IPS-NIHi11 (cell line): ENCODE measurements around the gene LHFPL3.
"Not testable (repeated sequence)": the region's sequence is repeated elsewhere in the genome, so short reads cannot be mapped to it uniquely, and the experiment has no call there.

Experiments used
- DNase-seq: peaks from one replicate; pipeline ENCODE4 v3.0.0; 2012; ENCODE audit warnings: mixed read lengths, low spot score

Gene LHFPL3

DNA sequence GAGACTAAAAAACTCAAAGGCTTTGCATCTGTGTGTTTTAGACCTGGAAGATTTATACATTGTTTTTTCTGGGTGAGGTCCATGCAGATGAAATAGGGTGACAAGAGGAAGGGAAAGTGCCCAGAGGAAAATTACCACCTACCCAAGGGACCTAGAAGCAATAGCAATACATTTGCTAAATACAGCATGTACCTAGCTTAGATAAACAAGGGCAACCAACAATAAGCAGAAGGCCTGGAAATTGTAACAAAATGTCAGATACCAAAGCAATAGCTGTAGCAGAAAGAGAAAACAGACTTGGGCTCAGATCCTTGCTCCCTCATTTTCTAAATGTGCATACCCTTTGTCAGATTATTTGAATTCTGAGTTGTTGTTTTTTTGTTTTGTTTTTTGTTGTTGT is 367.2 kb downstream of the LHFPL3 start:
- no peak for DNase-seq

DNA sequence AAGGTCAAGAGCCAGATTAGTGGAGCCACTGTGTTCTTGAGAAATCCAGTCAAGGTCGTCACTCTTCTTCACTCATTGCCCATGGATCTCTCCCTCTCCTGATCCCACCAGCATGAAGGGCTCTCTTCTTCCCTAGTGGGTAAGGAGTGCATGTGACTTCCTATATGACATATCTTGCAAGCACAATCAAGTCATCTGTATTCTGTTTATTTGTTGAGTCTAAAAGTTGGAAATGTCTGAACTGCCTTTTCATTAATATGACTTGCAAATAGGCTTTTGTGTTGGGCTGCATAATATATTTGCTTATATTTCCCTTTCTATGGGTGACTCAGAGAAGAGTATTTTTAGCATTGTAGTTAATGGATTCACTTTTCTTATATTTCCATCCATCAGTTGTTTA is 371.9 kb downstream of the LHFPL3 start:
- DNase-seq, result no peak

DNA sequence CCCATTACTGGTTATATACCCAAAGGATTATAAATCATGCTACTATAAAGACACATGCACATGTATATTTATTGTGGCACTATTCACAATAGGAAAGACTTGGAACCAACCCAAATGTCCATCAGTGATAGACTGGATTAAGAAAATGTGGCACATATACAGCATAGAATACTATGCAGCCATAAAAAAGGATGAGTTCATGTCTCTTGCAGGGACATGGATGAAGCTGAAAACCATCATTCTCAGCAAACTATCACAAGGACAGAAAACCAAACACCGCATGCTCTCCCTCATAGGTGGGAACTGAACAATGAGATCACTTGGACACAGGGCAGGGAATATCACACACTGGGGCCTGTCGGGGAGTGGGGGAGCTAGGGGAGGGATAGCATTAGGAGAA is 392.6 kb downstream of the LHFPL3 start:
- DNase-seq, result not testable (repeated sequence)

DNA sequence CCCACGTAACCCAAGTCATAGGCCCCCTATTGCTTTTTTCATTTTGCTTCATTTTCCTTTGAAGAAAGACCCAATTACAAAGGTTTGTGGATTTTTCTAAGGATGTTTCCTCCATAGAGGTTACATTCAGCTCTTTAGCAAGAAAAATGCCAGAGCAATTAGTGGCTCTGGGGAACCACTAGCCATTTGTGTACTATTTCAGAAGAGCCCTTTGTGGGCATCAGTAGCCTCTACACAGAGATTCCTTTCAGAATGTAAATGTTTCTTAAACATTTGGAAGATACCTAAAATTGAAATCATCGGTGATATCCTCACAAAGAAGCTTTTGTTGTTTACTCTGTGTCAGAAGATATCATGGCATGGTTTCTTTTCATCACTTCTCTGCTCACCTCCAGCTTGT is 394.6 kb downstream of the LHFPL3 start:
- no peak for DNase-seq

DNA sequence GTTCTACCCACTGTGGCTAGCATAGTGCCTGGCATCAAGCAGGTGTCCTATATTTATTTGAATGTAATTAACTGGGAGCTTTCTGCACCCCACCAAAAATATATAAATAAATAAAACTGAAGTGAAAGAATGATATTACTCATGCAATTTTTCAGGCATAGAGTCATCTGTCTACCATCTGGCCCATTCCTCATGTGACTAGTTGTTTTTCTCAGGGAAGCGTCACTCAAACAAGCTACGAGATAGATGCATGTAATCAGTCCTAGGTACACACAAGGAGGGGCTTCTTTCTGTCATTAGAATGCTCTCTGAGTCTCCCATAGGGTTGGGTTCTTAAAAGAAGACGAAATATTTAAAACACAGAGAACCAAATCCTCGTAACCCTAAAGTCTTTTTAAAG is 430.1 kb downstream of the LHFPL3 start:
- DNase-seq, result no peak

DNA sequence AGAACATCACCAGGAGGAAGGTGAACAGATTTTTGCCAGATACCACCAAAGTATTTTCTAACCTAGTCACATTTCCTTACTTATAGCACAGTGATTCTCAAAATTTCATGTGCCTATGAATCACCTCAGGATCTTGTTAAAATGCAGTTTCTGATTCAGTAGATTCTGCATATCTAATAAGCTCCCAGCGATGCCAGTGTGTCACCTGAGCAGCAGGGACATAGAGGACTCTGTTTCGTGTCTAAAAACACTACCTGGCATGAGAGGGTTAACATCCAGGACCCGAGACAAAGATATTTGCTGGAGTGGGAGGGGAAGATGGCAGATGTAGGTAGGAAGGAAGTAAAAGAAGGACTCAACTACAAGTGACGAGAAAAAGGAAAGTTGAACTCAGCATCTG is 433.5 kb downstream of the LHFPL3 start:
- DNase-seq, result no peak

DNA sequence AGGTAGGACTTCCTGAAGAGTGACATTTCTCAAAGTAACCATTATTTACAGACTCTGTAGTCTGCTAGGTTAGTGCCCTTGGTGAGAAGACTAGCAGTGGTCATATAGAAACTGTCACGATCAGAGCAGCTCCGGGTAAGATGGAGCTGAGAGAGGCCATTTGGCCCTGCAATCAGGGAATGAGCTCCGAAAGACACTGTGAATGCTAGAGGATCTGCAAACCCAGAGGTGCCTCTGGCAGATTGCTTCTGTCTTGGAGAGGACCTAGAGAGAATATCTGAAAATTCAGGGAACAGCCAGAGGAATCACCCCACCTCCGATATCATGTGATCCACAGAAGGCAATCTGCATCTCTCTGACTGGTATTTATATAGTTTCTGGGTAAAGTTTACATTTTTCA is 438.7 kb downstream of the LHFPL3 start:
- DNase-seq, result no peak

DNA sequence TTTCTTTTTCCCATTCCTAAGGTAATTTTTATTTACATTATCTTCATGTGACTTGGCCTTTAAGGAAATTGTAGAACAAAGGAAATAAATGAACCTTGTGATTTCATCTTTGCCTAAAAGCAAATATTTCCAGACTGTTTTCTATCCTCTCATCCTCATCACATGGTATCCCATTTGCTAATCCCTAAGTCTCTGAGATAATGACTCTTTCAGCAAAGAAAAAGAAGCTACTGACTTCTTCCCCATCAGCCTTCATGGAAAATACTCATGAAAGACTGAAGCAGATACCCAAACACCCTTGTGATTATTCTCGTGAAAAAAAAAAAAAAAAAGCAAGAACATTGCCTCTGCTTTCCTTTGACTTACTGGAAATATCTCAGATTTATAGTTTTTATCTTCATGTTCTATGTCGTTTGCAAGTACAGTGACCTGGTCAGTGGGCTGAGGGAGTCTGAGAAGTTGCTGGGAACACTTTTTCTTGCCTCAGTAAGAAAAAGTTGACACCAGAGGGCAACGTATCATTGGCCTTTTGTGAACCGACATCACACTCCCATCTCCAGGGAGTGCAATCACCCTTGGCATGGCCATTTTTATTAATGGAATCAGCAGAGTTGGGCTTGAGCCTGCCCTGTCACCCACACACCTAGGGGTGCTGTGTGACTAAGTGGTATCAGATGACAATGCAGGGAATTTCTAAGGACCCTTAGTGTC is 439.6 kb downstream of the LHFPL3 start:
- peak; percentile 17 for DNase-seq

DNA sequence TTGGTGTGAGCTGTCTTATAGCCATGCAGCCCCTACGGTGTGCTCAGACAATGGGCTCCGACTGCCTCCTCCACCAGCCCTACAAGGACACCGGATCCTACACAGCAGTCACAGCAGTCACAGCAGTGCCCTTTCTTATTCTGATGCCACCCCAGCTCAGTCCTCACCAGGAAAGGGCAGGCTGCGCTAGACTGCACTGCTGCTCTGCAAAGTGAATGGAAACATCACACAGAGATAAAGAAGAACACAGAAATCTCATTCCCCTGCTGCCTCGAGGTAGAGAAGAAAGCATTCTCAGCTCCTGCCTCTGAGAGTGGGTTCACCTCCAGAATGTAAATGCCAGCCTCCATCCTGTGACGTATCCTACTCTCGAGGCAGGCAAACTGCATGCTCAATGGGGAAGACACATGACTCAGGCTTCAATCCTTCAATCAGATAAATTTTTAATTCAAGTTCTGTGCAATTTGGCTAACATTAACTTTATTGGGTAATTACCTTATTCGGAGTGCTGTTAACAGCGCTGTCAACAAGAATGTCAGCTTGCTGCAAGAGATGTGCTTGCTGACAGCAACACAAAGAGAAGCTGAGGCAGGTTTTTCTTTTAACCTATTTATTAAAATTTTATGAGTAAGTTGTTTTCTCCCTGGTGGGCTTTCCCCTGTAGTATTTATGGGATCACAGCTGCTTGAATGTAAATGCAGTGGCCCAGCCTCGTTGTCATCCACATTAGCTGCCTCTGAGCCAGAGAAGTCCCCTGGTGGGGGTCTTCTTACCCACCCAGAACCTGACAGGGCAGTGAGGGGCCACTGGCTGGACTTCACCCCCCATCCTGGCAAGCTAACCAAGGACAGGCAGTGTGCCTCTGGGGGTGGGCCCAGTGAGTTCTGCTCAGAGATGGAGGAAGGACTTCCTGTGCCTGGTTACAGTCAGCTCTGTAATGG is 444.3 kb downstream of the LHFPL3 start:
- DNase-seq, result peak; percentile 74

DNA sequence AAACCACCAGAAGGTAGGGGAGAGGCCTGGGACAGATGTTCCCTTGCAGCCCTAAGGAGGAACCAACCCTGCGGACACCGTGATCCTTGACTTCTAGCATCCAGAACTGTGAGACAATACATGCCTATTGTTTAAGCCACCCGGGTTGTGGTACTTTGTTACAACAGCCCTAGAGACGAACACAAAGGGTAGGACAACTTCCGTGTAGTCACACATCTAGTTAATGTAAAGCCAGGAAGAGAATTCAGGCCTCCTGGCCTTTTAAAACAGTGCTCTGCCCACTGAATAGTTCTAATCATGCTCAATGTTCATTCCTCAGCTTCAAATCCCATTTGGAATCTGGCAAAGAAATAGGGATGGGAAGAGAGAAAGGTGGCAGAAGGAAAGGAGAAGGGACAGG is 445.4 kb downstream of the LHFPL3 start:
- no peak for DNase-seq

DNA sequence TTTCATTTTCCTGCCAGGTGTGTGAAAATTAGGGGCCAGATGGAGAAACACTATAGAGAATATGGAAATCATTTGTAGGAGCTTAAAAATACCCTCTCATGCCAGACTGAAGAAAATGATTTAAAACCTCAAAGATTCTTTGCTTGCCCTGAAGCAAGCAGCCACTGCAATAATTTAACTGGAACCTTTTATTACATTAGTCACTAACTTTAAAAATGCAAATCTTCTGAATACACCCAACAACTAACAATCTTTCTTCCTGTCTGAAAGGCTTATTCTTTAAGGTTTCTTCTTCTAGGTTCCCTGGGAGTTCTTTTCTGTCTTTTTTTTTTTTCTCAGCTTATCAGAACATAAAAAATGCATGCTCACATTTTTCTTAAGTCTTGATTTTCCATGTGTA is 447.1 kb downstream of the LHFPL3 start:
- DNase-seq, result no peak

DNA sequence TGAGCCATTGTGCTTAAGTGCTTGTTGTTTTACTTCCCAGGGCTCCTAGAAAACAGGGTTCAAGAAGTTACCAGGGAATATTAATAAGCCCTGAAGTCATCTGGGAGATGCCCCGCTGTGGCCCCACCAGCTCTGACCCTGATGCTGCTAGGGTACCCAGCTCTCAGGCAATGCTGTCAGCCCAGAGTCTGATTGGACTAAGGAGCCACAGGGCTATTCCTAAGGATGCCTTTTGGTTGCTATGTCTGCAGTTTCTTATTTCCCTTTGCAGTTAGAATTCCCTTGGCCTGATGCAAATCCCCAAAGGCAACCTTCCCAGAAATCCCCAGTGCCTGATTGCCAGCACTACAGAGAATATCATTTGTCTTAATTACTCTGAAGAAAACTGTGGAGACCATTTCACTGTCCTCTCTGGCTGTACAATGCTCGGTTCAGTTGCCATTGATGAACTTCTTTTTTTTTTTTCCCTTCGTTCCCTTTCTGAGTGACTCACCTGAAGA is 448.9 kb downstream of the LHFPL3 start:
- no peak for DNase-seq

DNA sequence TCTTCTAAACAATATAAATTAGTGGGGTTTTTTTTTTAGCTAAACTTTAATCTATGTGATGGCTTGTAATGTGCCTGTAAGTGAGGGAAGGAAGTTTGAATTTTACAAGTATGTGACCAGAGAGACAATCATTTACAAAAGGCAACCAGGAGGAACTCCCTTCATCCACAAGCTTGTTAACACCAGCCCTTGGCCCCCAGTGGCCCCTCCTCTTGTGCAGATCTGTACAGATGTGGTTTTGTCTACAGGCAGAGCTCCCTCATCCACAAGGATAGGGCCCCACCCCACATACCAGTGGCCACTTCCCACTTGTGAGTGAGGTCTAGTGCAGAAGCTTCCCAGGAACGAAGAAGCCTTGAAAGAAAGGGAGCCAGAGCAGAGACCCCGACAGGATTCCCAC is 451.5 kb downstream of the LHFPL3 start:
- DNase-seq, result no peak

DNA sequence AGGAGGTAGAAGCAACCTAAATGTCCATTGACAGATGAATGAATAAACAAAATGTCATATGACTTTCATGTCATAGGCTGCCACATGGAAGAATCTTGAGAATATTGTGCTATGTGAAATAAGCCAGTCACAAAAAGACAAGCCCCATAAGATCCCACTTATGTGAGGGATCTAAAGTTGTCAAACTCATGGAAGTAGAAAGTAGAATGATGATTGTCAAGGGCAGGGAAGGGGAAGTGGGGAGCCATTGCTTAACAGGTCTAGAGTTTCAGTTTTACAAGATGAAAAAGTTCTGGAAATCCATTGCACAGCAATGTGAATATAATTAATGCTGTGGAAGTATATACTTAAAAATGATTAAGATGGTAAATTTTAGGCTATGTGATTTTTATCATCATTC is 456.3 kb downstream of the LHFPL3 start:
- no peak for DNase-seq

DNA sequence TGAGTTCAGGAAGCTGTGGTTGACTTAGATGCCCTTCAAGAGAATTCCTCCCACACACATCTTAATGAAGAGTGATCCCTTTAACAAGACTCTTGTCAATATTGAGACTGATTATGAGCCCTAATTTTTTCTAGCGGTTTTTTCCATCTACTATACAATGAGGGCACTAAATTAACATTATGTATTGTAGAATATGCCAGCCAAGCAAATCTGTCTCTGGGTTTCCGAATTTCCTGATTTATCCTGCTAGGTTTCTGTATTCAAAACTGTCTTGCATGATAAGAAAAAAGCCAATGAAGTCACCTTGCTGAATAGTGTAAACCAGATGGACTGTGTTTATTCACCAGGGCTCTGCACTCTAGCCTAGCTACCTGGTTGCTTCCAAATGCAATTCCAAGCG is 461.4 kb downstream of the LHFPL3 start:
- no peak for DNase-seq

DNA sequence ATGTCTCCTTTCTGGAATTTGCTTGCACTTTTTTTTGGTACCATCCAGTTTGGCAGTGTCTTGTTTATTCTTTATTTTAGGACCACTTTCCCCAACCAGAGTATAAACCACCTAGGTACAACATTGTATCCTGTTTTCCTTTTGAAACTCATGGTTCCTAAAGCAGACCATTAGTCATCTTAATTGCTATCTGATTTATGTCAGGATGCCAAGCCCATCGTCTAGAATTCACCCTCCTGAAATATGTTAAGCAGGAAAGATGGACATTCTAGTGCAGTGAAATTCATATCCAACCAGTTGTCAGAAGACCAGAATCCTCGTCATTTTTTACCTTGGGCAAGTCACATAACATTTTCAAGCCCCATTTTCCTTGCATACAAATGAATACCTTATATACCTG is 462.0 kb downstream of the LHFPL3 start:
- DNase-seq, result no peak

DNA sequence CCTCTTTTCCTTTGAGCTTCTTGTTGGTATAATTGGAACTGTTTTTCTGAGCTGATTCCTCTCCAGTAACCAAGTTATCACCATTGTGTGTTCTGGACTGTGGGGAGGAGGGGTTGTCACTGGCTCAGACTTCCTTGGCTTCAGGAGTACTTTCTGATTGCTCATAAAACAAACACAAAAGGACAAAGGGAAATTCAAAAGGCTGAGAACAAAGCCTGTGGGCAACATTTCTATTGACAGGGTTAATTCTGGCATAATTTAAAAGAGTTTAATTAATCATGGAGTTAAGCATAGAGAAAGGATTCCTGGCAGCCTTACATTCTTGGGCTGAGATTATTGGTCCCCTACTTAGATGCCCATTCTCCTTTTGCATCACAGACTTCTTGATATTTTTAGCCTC is 462.7 kb downstream of the LHFPL3 start:
- no peak for DNase-seq

DNA sequence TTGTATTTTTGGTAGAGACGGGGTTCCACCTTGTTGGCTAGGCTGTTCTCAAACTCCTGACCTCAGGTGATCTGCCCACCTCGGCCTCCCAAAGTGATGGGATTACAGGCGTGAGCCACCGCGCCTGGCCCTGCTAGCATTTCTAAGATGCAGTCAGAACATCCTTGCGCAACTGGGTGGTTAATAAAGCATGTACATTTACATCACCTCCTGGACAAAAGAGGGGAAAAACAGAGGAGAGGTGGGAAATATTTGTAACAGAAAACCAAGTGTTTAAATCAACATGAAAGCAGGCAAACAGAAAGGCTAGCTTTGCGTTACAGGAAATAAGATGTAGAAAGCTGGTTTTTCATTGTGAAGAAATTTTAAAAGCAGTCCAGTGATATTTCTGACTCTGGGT is 464.7 kb downstream of the LHFPL3 start:
- DNase-seq, result no peak

DNA sequence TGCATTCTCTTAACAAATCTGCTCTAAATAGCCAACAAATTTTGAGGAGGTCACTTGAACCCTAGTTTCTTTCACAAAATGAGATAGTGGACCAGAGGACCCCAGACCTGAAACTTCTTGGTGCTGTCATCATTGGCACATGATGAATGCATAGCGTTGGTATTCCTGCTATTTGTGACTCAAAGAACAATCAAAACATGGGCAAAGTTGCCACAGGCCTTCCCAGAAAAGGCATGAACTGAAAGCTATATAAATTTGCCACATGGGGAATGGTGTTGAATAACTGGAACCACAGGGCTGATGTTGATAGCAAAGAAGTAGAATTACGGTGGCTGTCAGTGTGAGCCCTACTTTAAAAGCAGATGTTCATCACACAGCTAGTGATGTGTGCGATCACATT is 465.8 kb downstream of the LHFPL3 start:
- DNase-seq, result no peak

DNA sequence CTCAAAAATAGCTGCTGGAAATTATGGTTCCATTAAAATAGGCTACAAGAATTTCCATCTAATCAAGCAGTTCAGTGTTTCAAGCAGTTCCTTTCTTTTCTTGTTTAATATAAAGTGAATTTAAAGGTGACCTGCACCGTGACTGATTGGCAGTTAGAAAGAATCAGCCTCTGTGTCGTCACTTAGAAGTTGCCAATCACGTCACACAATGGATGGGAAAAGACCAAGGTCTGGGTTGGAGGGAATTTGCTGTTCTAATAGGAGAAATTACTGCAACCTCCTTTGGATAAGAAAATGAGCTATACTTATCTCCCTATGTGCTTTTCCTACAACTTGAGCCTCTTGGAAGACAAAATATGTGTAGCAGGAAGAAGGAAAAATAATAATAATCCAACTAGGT is 466.2 kb downstream of the LHFPL3 start:
- no peak for DNase-seq

DNA sequence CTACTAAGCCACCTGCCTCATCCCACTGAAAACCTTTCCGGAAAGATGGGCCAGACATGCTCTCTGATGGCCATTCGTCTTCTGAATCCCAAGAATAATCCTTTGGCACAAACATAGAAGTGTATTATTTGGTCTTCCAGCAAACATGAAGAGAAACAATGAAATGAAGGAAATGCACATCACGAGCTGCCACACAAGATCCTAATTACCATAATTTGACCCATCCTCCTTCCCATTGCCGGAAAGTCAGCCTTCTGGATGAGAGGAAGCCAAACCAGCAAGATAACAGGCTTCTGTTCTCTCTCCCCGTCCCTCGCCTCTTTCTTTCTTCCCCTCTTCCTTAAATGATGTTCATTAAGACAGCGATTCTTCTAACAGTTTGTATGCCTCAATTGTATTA is 466.7 kb downstream of the LHFPL3 start:
- no peak for DNase-seq

DNA sequence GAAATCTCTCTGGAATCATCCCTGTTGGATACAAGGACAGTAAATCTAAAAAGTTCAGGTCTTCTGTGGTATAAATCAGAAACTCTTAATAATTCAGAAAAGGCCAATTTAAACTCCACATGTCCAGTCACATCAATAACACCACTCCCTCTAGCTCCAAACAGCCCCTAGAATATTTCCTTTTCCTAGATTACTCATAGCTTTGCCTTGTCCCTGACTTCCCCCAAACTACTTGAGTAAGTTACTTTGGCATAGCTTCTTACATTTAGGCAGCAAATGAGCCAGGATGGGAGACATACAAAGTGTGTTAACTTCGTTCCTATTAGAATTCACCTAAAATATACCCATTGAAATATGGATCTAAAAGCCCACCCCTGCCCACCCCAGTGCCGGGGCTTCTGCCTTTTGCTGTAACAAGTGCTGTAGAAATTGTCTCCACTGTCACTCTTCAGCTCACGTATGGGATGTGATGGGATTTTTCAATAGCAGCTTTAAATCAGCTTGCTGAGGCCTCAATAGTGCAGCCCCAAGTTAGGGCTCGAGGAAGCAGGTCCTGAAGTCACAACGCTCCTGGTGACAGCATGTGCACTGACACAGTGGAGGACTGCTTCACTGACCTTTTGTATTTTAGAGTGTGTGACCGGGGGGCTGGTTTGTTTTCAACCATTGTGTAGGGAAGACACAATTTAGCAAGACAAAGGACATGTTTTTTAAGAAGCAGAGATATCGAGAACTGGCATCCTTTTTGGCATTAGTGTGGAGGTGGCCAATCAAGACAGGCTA is 467.4 kb downstream of the LHFPL3 start:
- DNase-seq, result peak; percentile 26

DNA sequence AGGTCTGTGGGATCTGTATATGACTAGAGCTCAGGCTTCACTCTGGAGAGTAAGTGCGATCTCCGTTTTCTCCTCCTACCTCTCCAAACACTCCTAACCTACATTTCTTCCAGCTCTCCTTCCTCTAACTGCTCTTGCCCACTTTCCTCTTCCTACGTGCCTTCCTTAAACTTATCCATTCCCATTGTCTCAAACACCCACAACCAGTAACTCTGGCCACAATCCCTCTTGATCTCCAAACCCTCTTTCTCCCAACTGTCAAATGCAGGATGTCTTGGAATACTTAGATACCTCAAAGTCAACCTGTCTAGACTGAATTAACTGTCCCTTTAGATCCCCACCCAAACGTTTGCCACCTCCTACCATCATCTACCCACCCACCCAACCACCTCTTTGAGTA is 471.9 kb downstream of the LHFPL3 start:
- DNase-seq, result no peak
